SK-N-SH (cell line): ENCODE results near the gene RBBP5. TPM values are rescaled to one million over a fixed set of nuclear protein-coding genes. Genes with fewer than 3 reads are reported as not detected.

Experiments
- CTCF ChIA-PET: fragments of 300-600, 350-600 bp; formaldehyde crosslinking; extraction: SDS; loops from one replicate; lab custom pipeline; 2021; lab: Yijun Ruan, JAX
- POLR2A ChIA-PET: fragments of 350-600 bp; sonication (Branson Sonifier 250); formaldehyde crosslinking; extraction: SDS; loops from one replicate; lab custom pipeline; 2020; ENCODE audit warnings: antibody characterized with exemption, inconsistent platforms; lab: Yijun Ruan, JAX
- DNase-seq: peaks from one replicate; pipeline ENCODE4 v3.0.0; 2012
- H2AFZ ChIP-seq: fragments of 200-600 bp; sonication (generic); 2 replicates; pipeline ENCODE4 v1.8.1; 2016; ENCODE audit warnings: antibody characterized with exemption, mild to moderate bottlenecking, low read depth
- H3F3A ChIP-seq: fragments of 200-600 bp; sonication (generic); replicated peaks from 2 replicates; pipeline ENCODE3; 2016; ENCODE audit warnings: antibody characterized with exemption, mild to moderate bottlenecking; ENCODE audit not compliant: insufficient read depth
- H3K27ac ChIP-seq, 2 experiments: fragments of 200-500 bp in 1 of 2; fragments of 200-600 bp in 1 of 2; sonication (Bioruptor generic) in 1 of 2; sonication (generic), shearing (Covaris generic) in 1 of 2; 2 replicates each; pipeline versions ENCODE4 v1.5.1 to v1.6.1; 2014 to 2016; ENCODE audit warnings: low read depth in 2 of 2, inconsistent platforms in 1 of 2, low read length in 1 of 2, mild to moderate bottlenecking in 1 of 2, mixed read lengths in 1 of 2
- H3K27me3 ChIP-seq: fragments of 200-600 bp; sonication (generic), shearing (Covaris generic); 2 replicates; pipeline ENCODE4 v1.6.1; 2016; ENCODE audit warnings: mixed run types; ENCODE audit not compliant: insufficient read depth
- H3K36me3 ChIP-seq, 2 experiments: fragments of 200-500 bp in 1 of 2; fragments of 200-600 bp in 1 of 2; sonication (Bioruptor generic) in 1 of 2; sonication (generic) in 1 of 2; replicated peaks in 1 of 2; 2 replicates each; pipeline versions ENCODE3 to v1.5.1; 2014 to 2016; ENCODE audit warnings: low read length in 1 of 2, mild to moderate bottlenecking in 1 of 2; ENCODE audit not compliant: insufficient read depth in 2 of 2, control insufficient read depth in 1 of 2
- H3K4me1 ChIP-seq, 2 experiments: fragments of 200-500 bp in 1 of 2; fragments of 200-600 bp in 1 of 2; sonication (Bioruptor generic) in 1 of 2; sonication (generic), shearing (Covaris generic) in 1 of 2; 2 replicates each; pipeline versions ENCODE4 v1.5.1 to v1.6.1; 2014 to 2016; ENCODE audit warnings: low read depth in 1 of 2, low read length in 1 of 2, mixed run types in 1 of 2; ENCODE audit not compliant: insufficient read depth in 2 of 2, control insufficient read depth in 1 of 2
- H3K4me2 ChIP-seq: fragments of 200-600 bp; sonication (generic), shearing (Covaris generic); 2 replicates; pipeline ENCODE4 v1.6.1; 2017; ENCODE audit warnings: mixed run types
- H3K4me3 ChIP-seq, 2 experiments: fragments of 200-500 bp in 1 of 2; fragments of 200-600 bp in 1 of 2; sonication (Bioruptor generic) in 1 of 2; sonication (generic), shearing (Covaris generic) in 1 of 2; 2 replicates each; pipeline versions ENCODE4 v1.5.1 to v1.8.1; 2014 to 2016; ENCODE audit warnings: low read depth in 2 of 2, inconsistent platforms in 1 of 2, low read length in 1 of 2, mild to moderate bottlenecking in 1 of 2, mixed read lengths in 1 of 2, moderate library complexity in 1 of 2
- H3K79me2 ChIP-seq: fragments of 200-600 bp; sonication (generic); 2 replicates; pipeline ENCODE4 v1.8.1; 2017; ENCODE audit warnings: mild to moderate bottlenecking; ENCODE audit not compliant: insufficient read depth
- H3K9ac ChIP-seq: fragments of 200-600 bp; sonication (generic); 2 replicates; pipeline ENCODE4 v1.6.1; 2017; ENCODE audit warnings: mixed run types
- H3K9me2 ChIP-seq: fragments of 200-600 bp; sonication (generic); 2 replicates; pipeline ENCODE4 v1.6.1; 2017; ENCODE audit warnings: mixed run types
- H3K9me3 ChIP-seq: fragments of 200-600 bp; sonication (generic); 2 replicates; pipeline ENCODE4 v1.6.1; 2017; ENCODE audit warnings: mixed run types, mild to moderate bottlenecking, moderate library complexity
- H4K20me1 ChIP-seq: fragments of 200-600 bp; sonication (generic); 2 replicates; pipeline ENCODE4 v1.6.1; 2017; ENCODE audit warnings: mild to moderate bottlenecking, mixed run types; ENCODE audit not compliant: insufficient read depth
- CHD2 ChIP-seq: fragments of 150-350 bp; IDR thresholded peaks from 2 replicates; pipeline ENCODE4 v1.6.1; 2018; ENCODE audit warnings: low read length; ENCODE audit not compliant: partially characterized antibody
- ELF1 ChIP-seq: IDR thresholded peaks from 2 replicates; pipeline ENCODE4 v1.4.0; 2012
- EZH2phosphoT487 ChIP-seq: fragments of 200-600 bp; sonication (generic); IDR thresholded peaks from 2 replicates; pipeline ENCODE4 v1.6.1; 2017; ENCODE audit warnings: low read depth, mixed run types, mild to moderate bottlenecking, antibody characterized with exemption, moderate library complexity, borderline replicate concordance
- GATA2 ChIP-seq: sonication (generic); formaldehyde crosslinking; IDR thresholded peaks from 2 replicates; pipeline ENCODE4 v1.5.0; 2020; ENCODE audit warnings: mild to moderate bottlenecking, missing genetic modification reagents
- JUND ChIP-seq: IDR thresholded peaks from 2 replicates; pipeline ENCODE4 v1.4.0; 2012
- MAX ChIP-seq: IDR thresholded peaks from 2 replicates; pipeline ENCODE4 v1.4.0; 2012; ENCODE audit warnings: low read depth
- MXI1 ChIP-seq: IDR thresholded peaks from 2 replicates; pipeline ENCODE4 v1.6.1; 2012; ENCODE audit warnings: mild to moderate bottlenecking, low read depth, low read length, improper control_type of control experiment
- NRF1 ChIP-seq: IDR thresholded peaks from 2 replicates; pipeline ENCODE4 v1.6.1; 2012; ENCODE audit warnings: low read depth, mild to moderate bottlenecking, low read length
- PBX3 ChIP-seq: IDR thresholded peaks from 2 replicates; pipeline ENCODE4; 2012
- POLR2AphosphoS5 ChIP-seq: IDR thresholded peaks from 2 replicates; pipeline ENCODE4 v1.6.1; 2012; ENCODE audit warnings: low read depth, low read length
- RAD21 ChIP-seq: IDR thresholded peaks from 2 replicates; pipeline ENCODE4 v1.6.1; 2012; ENCODE audit warnings: mild to moderate bottlenecking, low read length
- RXRA ChIP-seq: IDR thresholded peaks from 2 replicates; pipeline ENCODE4 v1.4.0; 2012; ENCODE audit warnings: low read depth, mild to moderate bottlenecking, borderline replicate concordance
- SIN3A ChIP-seq: IDR thresholded peaks from 2 replicates; pipeline ENCODE4 v1.6.1; 2012; ENCODE audit warnings: low read depth, mild to moderate bottlenecking, low read length, moderate library complexity, borderline replicate concordance
- SMC3 ChIP-seq: IDR thresholded peaks from 2 replicates; pipeline ENCODE4 v1.6.1; 2012; ENCODE audit warnings: low read depth, low read length, improper control_type of control experiment
- TEAD4 ChIP-seq: IDR thresholded peaks from 2 replicates; pipeline ENCODE4 v1.4.0; 2012; ENCODE audit warnings: mild to moderate bottlenecking, borderline replicate concordance; ENCODE audit not compliant: insufficient read depth
- YY1 ChIP-seq: IDR thresholded peaks from 2 replicates; pipeline ENCODE4 v1.4.0; 2012; ENCODE audit warnings: low read depth, mild to moderate bottlenecking
- WGBS: methylation state at CpG from one replicate; pipeline ENCODE4 v1.1.6; 2017; ENCODE audit warnings: low lambda C conversion rate; 5-methylcytosine and 5-hydroxymethylcytosine counted together
- polyA plus RNA-seq, 3 experiments: library from polyadenylated mRNA; depleted of rRNA; stranded (reverse); fragments of >200 nt; gene quantifications; 2 replicates each; pipeline ENCODE4 v1.2.3, GENCODE V29; 2012
- TF ChIP-seq, protein P1 (sequence below): fragments of 200-600 bp; sonication (generic); IDR thresholded peaks from 2 replicates; pipeline ENCODE4 v1.6.1; 2017; ENCODE audit warnings: antibody characterized with exemption, mild to moderate bottlenecking, moderate library complexity
- TF ChIP-seq, protein P2 (sequence below): IDR thresholded peaks from 2 replicates; pipeline ENCODE4 v1.4.0; 2012; ENCODE audit warnings: low read depth, borderline replicate concordance

Gene RBBP5
- polyA plus RNA-seq, 1 of the 3 experiments (the other 2 are of a cell fraction): 5.7 TPM

- ChIA-PET CTCF (interaction anchor here (0.8 to 6.2 kb wide), 7 partner anchors 14 to 268 kb away, joined by 3 to 58 read pairs (median 3); no protein-coding TSS in a partner anchor), POLR2A (no interaction called here)
- H3K4me3 ChIP-seq: no peak overlapping the region; a peak in 1 of 4 replicates
- H3K27me3 ChIP-seq: no peaks in the 10 kb centered on the region
- no peaks in the 10 kb centered on the region for H3K9me3 ChIP-seq
- H3K27ac ChIP-seq: no peak overlapping the region
- H3F3A ChIP-seq: no peaks in the 10 kb centered on the region
- no peak overlapping the region for H3K4me2 ChIP-seq
- TF ChIP-seq ELF1 (no peak), EZH2phosphoT487 (no peak), TEAD4 (no peak), MAX (no peak), RAD21 (no peak), NRF1 (no peak), CHD2 (no peak), RXRA (no peak), GATA2 (CRISPR knock-in tag) (no peak), MXI1 (no peak)
- TF ChIP-seq, protein P1, sequence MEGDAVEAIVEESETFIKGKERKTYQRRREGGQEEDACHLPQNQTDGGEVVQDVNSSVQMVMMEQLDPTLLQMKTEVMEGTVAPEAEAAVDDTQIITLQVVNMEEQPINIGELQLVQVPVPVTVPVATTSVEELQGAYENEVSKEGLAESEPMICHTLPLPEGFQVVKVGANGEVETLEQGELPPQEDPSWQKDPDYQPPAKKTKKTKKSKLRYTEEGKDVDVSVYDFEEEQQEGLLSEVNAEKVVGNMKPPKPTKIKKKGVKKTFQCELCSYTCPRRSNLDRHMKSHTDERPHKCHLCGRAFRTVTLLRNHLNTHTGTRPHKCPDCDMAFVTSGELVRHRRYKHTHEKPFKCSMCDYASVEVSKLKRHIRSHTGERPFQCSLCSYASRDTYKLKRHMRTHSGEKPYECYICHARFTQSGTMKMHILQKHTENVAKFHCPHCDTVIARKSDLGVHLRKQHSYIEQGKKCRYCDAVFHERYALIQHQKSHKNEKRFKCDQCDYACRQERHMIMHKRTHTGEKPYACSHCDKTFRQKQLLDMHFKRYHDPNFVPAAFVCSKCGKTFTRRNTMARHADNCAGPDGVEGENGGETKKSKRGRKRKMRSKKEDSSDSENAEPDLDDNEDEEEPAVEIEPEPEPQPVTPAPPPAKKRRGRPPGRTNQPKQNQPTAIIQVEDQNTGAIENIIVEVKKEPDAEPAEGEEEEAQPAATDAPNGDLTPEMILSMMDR: no peak
- TF ChIP-seq, protein P2, sequence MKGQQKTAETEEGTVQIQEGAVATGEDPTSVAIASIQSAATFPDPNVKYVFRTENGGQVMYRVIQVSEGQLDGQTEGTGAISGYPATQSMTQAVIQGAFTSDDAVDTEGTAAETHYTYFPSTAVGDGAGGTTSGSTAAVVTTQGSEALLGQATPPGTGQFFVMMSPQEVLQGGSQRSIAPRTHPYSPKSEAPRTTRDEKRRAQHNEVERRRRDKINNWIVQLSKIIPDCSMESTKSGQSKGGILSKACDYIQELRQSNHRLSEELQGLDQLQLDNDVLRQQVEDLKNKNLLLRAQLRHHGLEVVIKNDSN: no peak
- WGBS: 60% methylated on average over 7 of the region's 7 CpGs
- H3K36me3 ChIP-seq: peaks cover 0 to under 1% of the 10 kb centered on the region in 2 experiments
- no peaks in the 10 kb centered on the region; a peak in 1 of 4 replicates for H3K4me1 ChIP-seq
- H2AFZ ChIP-seq: no peak overlapping the region
- H3K9me2 ChIP-seq: no peaks in the 10 kb centered on the region
- no peak for DNase-seq
- H4K20me1 ChIP-seq: no peaks in the 10 kb centered on the region
- H3K9ac ChIP-seq: no peak overlapping the region
- H3K79me2 ChIP-seq: no peaks in the 10 kb centered on the region
These were observed 46.1 kb downstream of the RBBP5 start for GRCh38 chr1:205075642-205076155.

DNA sequence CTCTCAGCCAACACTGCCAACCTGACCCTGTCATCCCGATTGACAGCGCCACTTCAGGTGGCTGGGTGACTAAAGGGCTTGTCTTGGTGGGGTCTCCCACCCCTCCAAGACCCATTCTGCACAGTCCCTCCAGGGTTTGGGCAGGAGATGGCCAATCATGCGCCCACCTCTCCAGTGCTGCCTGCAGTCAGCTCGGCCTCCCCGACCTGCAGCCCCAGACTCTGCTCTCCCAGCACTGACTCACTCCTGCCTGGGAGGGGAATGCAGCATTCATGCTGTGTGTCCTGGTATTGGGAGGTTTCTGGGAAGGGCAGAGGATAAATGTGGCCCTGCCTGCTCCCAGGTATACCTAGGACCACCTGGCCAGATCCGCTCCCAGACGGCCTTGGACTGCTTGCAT, 47.3 kb downstream of the RBBP5 start:
- ChIA-PET CTCF (interaction anchor here (1.4 to 6.2 kb wide), 4 partner anchors 13 to 199 kb away, joined by 3 to 58 read pairs (median 24); no protein-coding TSS in a partner anchor), POLR2A (no interaction called here)
- 80% methylated on average over 7 of the region's 7 CpGs for WGBS
- Histone ChIP-seq H3K9ac (no peak overlapping the region), H2AFZ (no peak overlapping the region), H3F3A (no peaks in the 10 kb centered on the region), H3K27ac (no peak overlapping the region), H3K4me2 (no peak overlapping the region), H3K36me3 (no peaks in the 10 kb centered on the region), H4K20me1 (no peaks in the 10 kb centered on the region), H3K4me3 (no peak overlapping the region; a peak in 1 of 4 replicates), H3K9me3 (no peaks in the 10 kb centered on the region), H3K4me1 (no peaks in the 10 kb centered on the region; a peak in 1 of 4 replicates), H3K27me3 (no peaks in the 10 kb centered on the region), H3K79me2 (no peaks in the 10 kb centered on the region), H3K9me2 (no peaks in the 10 kb centered on the region)
- TF ChIP-seq POLR2AphosphoS5 (no peak), YY1 (no peak), SIN3A (no peak), SMC3 (no peak), JUND (no peak), PBX3 (no peak), ELF1 (no peak)
- no peak for DNase-seq
